ENCODE data around the gene CPNE8. TPM values are rescaled to one million over a fixed set of nuclear protein-coding genes. Genes with fewer than 3 reads are reported as not detected.

CPNE8 gene
- polyA plus RNA-seq, 1 donor from 2014 or later: 1.9 TPM

DNA sequence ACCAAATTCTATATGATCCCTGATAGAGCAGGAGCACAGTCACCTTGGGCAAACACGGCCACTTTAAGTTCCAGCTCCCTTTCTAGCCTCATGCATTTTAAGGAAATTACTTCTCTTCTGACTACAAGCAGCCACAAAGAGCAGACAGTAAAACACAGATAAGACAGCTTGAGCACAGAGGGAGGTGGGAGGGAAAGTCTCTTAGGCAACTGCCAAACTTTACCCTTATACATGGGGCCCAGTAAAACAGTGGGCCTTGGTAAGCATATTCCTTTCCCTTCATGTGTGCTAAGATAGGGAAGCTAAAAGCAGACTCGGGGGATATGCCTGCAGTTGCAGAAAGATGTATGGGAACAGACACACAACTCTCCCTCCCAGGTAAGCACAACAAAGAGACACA is 235.9 kb downstream of the CPNE8 start:
- H3K9me3 ChIP-seq (ENCODE audit: low read length): no peaks in the 10 kb centered on the region
- H3F3A ChIP-seq (ENCODE audit: insufficient read depth, low read length, poor library complexity, severe bottlenecking): no peaks in the 10 kb centered on the region
- no peaks in the 10 kb centered on the region for H3K79me2 ChIP-seq (replicated peaks; ENCODE audit: insufficient read depth, low read length)
- no peaks in the 10 kb centered on the region for H3K9me2 ChIP-seq (ENCODE audit: insufficient read depth, low read length)
- H3K4me2 ChIP-seq (ENCODE audit: low read length): no peak overlapping the region
- H3K9ac ChIP-seq (ENCODE audit: low read length): no peak overlapping the region
- no peaks in the 10 kb centered on the region for H3K27me3 ChIP-seq (ENCODE audit: insufficient read depth, low read depth, low read length)
- no peak overlapping the region for H2AFZ ChIP-seq (ENCODE audit: low read depth, low read length)
- no peaks in the 10 kb centered on the region for H4K20me1 ChIP-seq (ENCODE audit: insufficient read depth)
- TF ChIP-seq TAF1 (IDR thresholded peaks at IDR 0.05; ENCODE audit: low read depth): no peak
- no peak overlapping the region for H3K27ac ChIP-seq (ENCODE audit: low read length)
- H3K36me3 ChIP-seq (ENCODE audit: insufficient read depth, low read length): no peaks in the 10 kb centered on the region
- no peak overlapping the region for H3K4me3 ChIP-seq (ENCODE audit: low read length)

DNA sequence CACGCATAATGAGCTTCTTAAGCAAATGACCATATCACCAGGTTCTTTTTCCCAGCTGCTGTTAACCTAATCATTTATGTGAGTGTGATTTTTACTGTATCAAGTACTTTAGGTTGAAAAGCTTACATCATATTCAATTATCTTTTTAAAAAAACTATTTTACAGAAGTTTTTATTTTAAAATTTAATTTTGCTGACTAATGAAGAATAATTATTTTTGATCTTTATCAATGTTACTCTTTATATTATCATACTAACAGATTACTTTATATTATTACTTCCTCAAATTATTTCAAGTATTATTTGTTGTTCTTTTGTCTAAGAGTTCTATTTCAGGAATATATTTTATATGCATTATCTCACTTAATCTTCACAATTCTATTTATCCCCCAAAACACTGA is 236.3 kb downstream of the CPNE8 start:
- no peak overlapping the region for H3K4me3 ChIP-seq (ENCODE audit: low read length)
- H3K9ac ChIP-seq (ENCODE audit: low read length): no peak overlapping the region
- no peaks in the 10 kb centered on the region for H3K27me3 ChIP-seq (ENCODE audit: insufficient read depth, low read depth, low read length)
- H3F3A ChIP-seq (ENCODE audit: insufficient read depth, low read length, poor library complexity, severe bottlenecking): no peaks in the 10 kb centered on the region
- TF ChIP-seq SMC3 (conservative IDR thresholded peaks at IDR 0.05; ENCODE audit: poor library complexity): no peak
- TF ChIP-seq TAF1 (IDR thresholded peaks at IDR 0.05; ENCODE audit: low read depth): no peak
- H3K9me3 ChIP-seq (ENCODE audit: low read length): no peaks in the 10 kb centered on the region
- H3K9me2 ChIP-seq (ENCODE audit: insufficient read depth, low read length): no peaks in the 10 kb centered on the region
- H3K4me2 ChIP-seq (ENCODE audit: low read length): no peak overlapping the region
- H3K36me3 ChIP-seq (ENCODE audit: insufficient read depth, low read length): no peaks in the 10 kb centered on the region
- H4K20me1 ChIP-seq (ENCODE audit: insufficient read depth): no peaks in the 10 kb centered on the region
- H3K27ac ChIP-seq (ENCODE audit: low read length): no peak overlapping the region
- H3K79me2 ChIP-seq (replicated peaks; ENCODE audit: insufficient read depth, low read length): no peaks in the 10 kb centered on the region
- H2AFZ ChIP-seq (ENCODE audit: low read depth, low read length): no peak overlapping the region

DNA sequence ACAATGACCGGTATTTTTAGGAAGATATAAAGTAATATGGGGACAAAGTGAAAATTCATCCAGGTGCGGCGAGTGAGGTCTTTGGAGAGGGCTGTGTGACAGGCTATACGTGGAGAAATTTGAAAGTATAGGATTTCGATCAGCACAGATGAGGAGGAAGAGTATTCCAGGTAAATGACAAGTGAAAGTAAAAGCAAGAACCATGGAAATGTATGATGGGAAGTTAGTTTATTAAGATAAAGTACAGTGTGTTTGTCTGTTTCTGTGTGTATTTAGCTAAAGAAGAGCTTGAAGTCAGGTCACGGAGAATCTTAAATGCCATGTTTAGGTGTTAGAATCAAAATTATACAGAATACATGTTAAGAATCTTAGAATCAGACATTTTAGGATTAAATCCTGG is 239.0 kb downstream of the CPNE8 start:
- Histone ChIP-seq H3K27ac (ENCODE audit: low read length) (no peak overlapping the region), H3K9ac (ENCODE audit: low read length) (no peak overlapping the region), H3F3A (ENCODE audit: insufficient read depth, low read length, poor library complexity, severe bottlenecking) (no peaks in the 10 kb centered on the region), H3K79me2 (replicated peaks; ENCODE audit: insufficient read depth, low read length) (no peaks in the 10 kb centered on the region), H3K4me2 (ENCODE audit: low read length) (no peak overlapping the region), H4K20me1 (ENCODE audit: insufficient read depth) (no peaks in the 10 kb centered on the region), H3K9me2 (ENCODE audit: insufficient read depth, low read length) (no peaks in the 10 kb centered on the region), H3K27me3 (ENCODE audit: insufficient read depth, low read depth, low read length) (no peaks in the 10 kb centered on the region), H2AFZ (ENCODE audit: low read depth, low read length) (no peak overlapping the region), H3K9me3 (ENCODE audit: low read length) (no peaks in the 10 kb centered on the region), H3K4me3 (ENCODE audit: low read length) (no peak overlapping the region), H3K36me3 (ENCODE audit: insufficient read depth, low read length) (no peaks in the 10 kb centered on the region)
- TF ChIP-seq POLR2AphosphoS5 (IDR thresholded peaks at IDR 0.05) (no peak), SMC3 (conservative IDR thresholded peaks at IDR 0.05; ENCODE audit: poor library complexity) (no peak), MXI1 (conservative IDR thresholded peaks at IDR 0.05; ENCODE audit: poor library complexity, severe bottlenecking) (no peak), RAD21 (conservative IDR thresholded peaks at IDR 0.05) (no peak), TAF1 (IDR thresholded peaks at IDR 0.05; ENCODE audit: low read depth) (no peak), EZH2 (IDR thresholded peaks at IDR 0.05; ENCODE audit: borderline replicate concordance, insufficient read depth, low read length, poor library complexity, severe bottlenecking) (no peak), EP300 (conservative IDR thresholded peaks at IDR 0.05; ENCODE audit: poor library complexity, severe bottlenecking) (no peak)
- TF ChIP-seq, protein P1, sequence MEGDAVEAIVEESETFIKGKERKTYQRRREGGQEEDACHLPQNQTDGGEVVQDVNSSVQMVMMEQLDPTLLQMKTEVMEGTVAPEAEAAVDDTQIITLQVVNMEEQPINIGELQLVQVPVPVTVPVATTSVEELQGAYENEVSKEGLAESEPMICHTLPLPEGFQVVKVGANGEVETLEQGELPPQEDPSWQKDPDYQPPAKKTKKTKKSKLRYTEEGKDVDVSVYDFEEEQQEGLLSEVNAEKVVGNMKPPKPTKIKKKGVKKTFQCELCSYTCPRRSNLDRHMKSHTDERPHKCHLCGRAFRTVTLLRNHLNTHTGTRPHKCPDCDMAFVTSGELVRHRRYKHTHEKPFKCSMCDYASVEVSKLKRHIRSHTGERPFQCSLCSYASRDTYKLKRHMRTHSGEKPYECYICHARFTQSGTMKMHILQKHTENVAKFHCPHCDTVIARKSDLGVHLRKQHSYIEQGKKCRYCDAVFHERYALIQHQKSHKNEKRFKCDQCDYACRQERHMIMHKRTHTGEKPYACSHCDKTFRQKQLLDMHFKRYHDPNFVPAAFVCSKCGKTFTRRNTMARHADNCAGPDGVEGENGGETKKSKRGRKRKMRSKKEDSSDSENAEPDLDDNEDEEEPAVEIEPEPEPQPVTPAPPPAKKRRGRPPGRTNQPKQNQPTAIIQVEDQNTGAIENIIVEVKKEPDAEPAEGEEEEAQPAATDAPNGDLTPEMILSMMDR (IDR thresholded peaks at IDR 0.05; ENCODE audit: poor library complexity, severe bottlenecking): no peak
- TF ChIP-seq, protein P2, sequence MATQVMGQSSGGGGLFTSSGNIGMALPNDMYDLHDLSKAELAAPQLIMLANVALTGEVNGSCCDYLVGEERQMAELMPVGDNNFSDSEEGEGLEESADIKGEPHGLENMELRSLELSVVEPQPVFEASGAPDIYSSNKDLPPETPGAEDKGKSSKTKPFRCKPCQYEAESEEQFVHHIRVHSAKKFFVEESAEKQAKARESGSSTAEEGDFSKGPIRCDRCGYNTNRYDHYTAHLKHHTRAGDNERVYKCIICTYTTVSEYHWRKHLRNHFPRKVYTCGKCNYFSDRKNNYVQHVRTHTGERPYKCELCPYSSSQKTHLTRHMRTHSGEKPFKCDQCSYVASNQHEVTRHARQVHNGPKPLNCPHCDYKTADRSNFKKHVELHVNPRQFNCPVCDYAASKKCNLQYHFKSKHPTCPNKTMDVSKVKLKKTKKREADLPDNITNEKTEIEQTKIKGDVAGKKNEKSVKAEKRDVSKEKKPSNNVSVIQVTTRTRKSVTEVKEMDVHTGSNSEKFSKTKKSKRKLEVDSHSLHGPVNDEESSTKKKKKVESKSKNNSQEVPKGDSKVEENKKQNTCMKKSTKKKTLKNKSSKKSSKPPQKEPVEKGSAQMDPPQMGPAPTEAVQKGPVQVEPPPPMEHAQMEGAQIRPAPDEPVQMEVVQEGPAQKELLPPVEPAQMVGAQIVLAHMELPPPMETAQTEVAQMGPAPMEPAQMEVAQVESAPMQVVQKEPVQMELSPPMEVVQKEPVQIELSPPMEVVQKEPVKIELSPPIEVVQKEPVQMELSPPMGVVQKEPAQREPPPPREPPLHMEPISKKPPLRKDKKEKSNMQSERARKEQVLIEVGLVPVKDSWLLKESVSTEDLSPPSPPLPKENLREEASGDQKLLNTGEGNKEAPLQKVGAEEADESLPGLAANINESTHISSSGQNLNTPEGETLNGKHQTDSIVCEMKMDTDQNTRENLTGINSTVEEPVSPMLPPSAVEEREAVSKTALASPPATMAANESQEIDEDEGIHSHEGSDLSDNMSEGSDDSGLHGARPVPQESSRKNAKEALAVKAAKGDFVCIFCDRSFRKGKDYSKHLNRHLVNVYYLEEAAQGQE (IDR thresholded peaks at IDR 0.05; ENCODE audit: borderline replicate concordance): no peak

Data from neural cell (in vitro differentiated cells).